H9 (cell line): Measurements from ENCODE around the gene OR6F1. TPM values are rescaled to one million over a fixed set of nuclear protein-coding genes. Genes with fewer than 3 reads are reported as not detected.
"Not testable (repeated sequence)": the region's sequence is repeated elsewhere in the genome, so short reads cannot be mapped to it uniquely, and the experiment has no call there.

Experiments
- DNase-seq: peaks from one replicate; pipeline ENCODE4 v3.0.0-alpha.2; 2017
- H2AFZ ChIP-seq: one replicate; pipeline ENCODE4 v1.6.1; 2013; ENCODE audit warnings: mild to moderate bottlenecking, low read length, control low read depth, moderate library complexity
- H2AK5ac ChIP-seq: 2 replicates; pipeline ENCODE4 v1.6.1; 2013; ENCODE audit warnings: low read length, control low read depth, mixed read lengths; ENCODE audit not compliant: insufficient read length
- H2BK120ac ChIP-seq: one replicate; pipeline ENCODE4 v1.6.1; 2013; ENCODE audit warnings: low read depth, mild to moderate bottlenecking, low read length, control low read depth, inconsistent platforms; ENCODE audit not compliant: poor library complexity, severe bottlenecking
- H2BK12ac ChIP-seq: 2 replicates; pipeline ENCODE4 v1.6.1; 2013; ENCODE audit warnings: low read length, control low read depth, mixed read lengths, low read depth; ENCODE audit not compliant: insufficient read length
- H2BK15ac ChIP-seq: 2 replicates; pipeline ENCODE4 v1.6.1; 2013; ENCODE audit warnings: low read depth, low read length, control low read depth
- H2BK20ac ChIP-seq: one replicate; pipeline ENCODE4 v1.6.1; 2013; ENCODE audit warnings: low read depth, mild to moderate bottlenecking, low read length, control low read depth, inconsistent platforms; ENCODE audit not compliant: poor library complexity, severe bottlenecking
- H2BK5ac ChIP-seq: 2 replicates; pipeline ENCODE4 v1.6.1; 2013; ENCODE audit warnings: low read length, control low read depth, mixed read lengths; ENCODE audit not compliant: insufficient read length
- H3K14ac ChIP-seq: 2 replicates; pipeline ENCODE4 v1.6.1; 2013; ENCODE audit warnings: low read length, control low read depth; ENCODE audit not compliant: insufficient read depth
- H3K18ac ChIP-seq: 2 replicates; pipeline ENCODE4 v1.6.1; 2013; ENCODE audit warnings: low read depth, mild to moderate bottlenecking, mixed read lengths, low read length, control low read depth; ENCODE audit not compliant: insufficient read length
- H3K23ac ChIP-seq: 2 replicates; pipeline ENCODE4 v1.6.1; 2013; ENCODE audit warnings: low read length, control low read depth, mixed read lengths, low read depth; ENCODE audit not compliant: insufficient read length
- H3K23me2 ChIP-seq: 2 replicates; pipeline ENCODE4 v1.6.1; 2013; ENCODE audit warnings: low read depth, mild to moderate bottlenecking, mixed read lengths, low read length, control low read depth; ENCODE audit not compliant: insufficient read length, poor library complexity, severe bottlenecking
- H3K27ac ChIP-seq: 2 replicates; pipeline ENCODE4 v1.5.1; 2013; ENCODE audit warnings: low read length, control low read depth, mixed read lengths, low read depth; ENCODE audit not compliant: insufficient read length
- H3K27me3 ChIP-seq: 2 replicates; pipeline ENCODE4 v1.6.1; 2013; ENCODE audit warnings: low read length, control low read depth, inconsistent platforms; ENCODE audit not compliant: insufficient read depth
- H3K4ac ChIP-seq: 2 replicates; pipeline ENCODE4 v1.6.1; 2013; ENCODE audit warnings: low read depth, mild to moderate bottlenecking, control low read depth, inconsistent platforms, low read length, moderate library complexity
- H3K4me1 ChIP-seq: 2 replicates; pipeline ENCODE4 v1.6.1; 2013; ENCODE audit warnings: low read length, control low read depth, inconsistent platforms; ENCODE audit not compliant: insufficient read depth
- H3K4me2 ChIP-seq: 2 replicates; pipeline ENCODE4 v1.6.1; 2013; ENCODE audit warnings: low read length, control low read depth, mixed read lengths; ENCODE audit not compliant: insufficient read length, insufficient read depth
- H3K56ac ChIP-seq: 2 replicates; pipeline ENCODE4 v1.6.1; 2013; ENCODE audit warnings: low read depth, mild to moderate bottlenecking, mixed read lengths, low read length, control low read depth; ENCODE audit not compliant: insufficient read length
- H3K79me1 ChIP-seq: 2 replicates; pipeline ENCODE4 v1.6.1; 2013; ENCODE audit warnings: low read depth, mild to moderate bottlenecking, moderate library complexity, low read length, control low read depth, inconsistent platforms; ENCODE audit not compliant: insufficient read depth, poor library complexity, severe bottlenecking
- H3K79me2 ChIP-seq: 2 replicates; pipeline ENCODE4 v1.6.1; 2013; ENCODE audit warnings: low read length, control low read depth, inconsistent platforms; ENCODE audit not compliant: insufficient read depth
- H3K9ac ChIP-seq: 2 replicates; pipeline ENCODE4 v1.6.1; 2013; ENCODE audit warnings: low read length, control low read depth, mixed read lengths; ENCODE audit not compliant: insufficient read length; ENCODE audit errors: extremely low read depth
- H3K9me3 ChIP-seq: one replicate; pipeline ENCODE4 v1.6.1; 2013; ENCODE audit warnings: low read depth, low read length, inconsistent platforms; ENCODE audit not compliant: control insufficient read depth
- H3T11ph ChIP-seq: one replicate; pipeline ENCODE4 v1.6.1; 2013; ENCODE audit warnings: mild to moderate bottlenecking, low read length, control low read depth, inconsistent platforms
- H4K20me1 ChIP-seq: one replicate; pipeline ENCODE4 v1.6.1; 2013; ENCODE audit not compliant: control insufficient read depth, insufficient read length, insufficient read depth
- H4K5ac ChIP-seq: 2 replicates; pipeline ENCODE4 v1.6.1; 2013; ENCODE audit warnings: low read depth, mild to moderate bottlenecking, mixed read lengths, low read length, control low read depth; ENCODE audit not compliant: insufficient read length
- H4K8ac ChIP-seq: replicated peaks from 2 replicates; pipeline ENCODE4 v1.6.1; 2013; ENCODE audit warnings: low read length, control low read depth, mixed read lengths, low read depth; ENCODE audit not compliant: insufficient read length
- H4K91ac ChIP-seq: 2 replicates; pipeline ENCODE4 v1.6.1; 2013; ENCODE audit warnings: low read depth, mild to moderate bottlenecking, moderate library complexity, mixed read lengths, low read length, control low read depth; ENCODE audit not compliant: insufficient read length
- H3K27ac Mint-ChIP-seq, 3 experiments: 2 replicates in 2 of 3; 3 replicates in 1 of 3; pipeline ENCODE4 v1.8.0; 2020 to 2021; ENCODE audit warnings: mixed read lengths in 3 of 3, mild to moderate bottlenecking in 1 of 3, moderate library complexity in 1 of 3
- H3K27me3 Mint-ChIP-seq: 2 replicates; pipeline ENCODE4 v1.8.0; 2021; ENCODE audit warnings: low read depth, mild to moderate bottlenecking, moderate library complexity, mixed read lengths
- H3K36me3 Mint-ChIP-seq, 3 experiments: 2 replicates in 2 of 3; 3 replicates in 1 of 3; pipeline ENCODE4 v1.8.0; 2020 to 2021; ENCODE audit warnings: low read depth in 3 of 3, mixed read lengths in 3 of 3; ENCODE audit not compliant: insufficient read depth in 1 of 3
- H3K4me1 Mint-ChIP-seq, 2 experiments: 2 replicates each; pipeline ENCODE4 v1.8.0; 2020; ENCODE audit warnings: mixed read lengths in 2 of 2
- H3K4me3 Mint-ChIP-seq, 2 experiments: 2 replicates in 1 of 2; 3 replicates in 1 of 2; pipeline ENCODE4 v1.8.0; 2020 to 2021; ENCODE audit warnings: mild to moderate bottlenecking in 2 of 2, mixed read lengths in 2 of 2, moderate library complexity in 1 of 2
- H3K9me3 Mint-ChIP-seq, 2 experiments: 2 replicates in 1 of 2; 3 replicates in 1 of 2; pipeline ENCODE4 v1.8.0; 2020; ENCODE audit warnings: mild to moderate bottlenecking in 2 of 2, mixed read lengths in 2 of 2, moderate library complexity in 1 of 2
- WGBS: extraction: QIAGEN DNeasy Blood & Tissue Kit; methylation state at CpG from one replicate; pipeline ENCODE4 v1.1.7; 2013; ENCODE audit warnings: missing lambda C conversion rate, low lambda C conversion rate, mixed read lengths; ENCODE audit not compliant: insufficient read length; ENCODE audit errors: extremely low coverage; 5-methylcytosine and 5-hydroxymethylcytosine counted together
- total RNA-seq: library from RNA; stranded (reverse); gene quantifications from 2 replicates; pipeline ENCODE4 v1.2.1, GENCODE V29; 2021
- TF ChIP-seq, protein P1 (sequence below): fragments of 200-600 bp; sonication (generic); conservative IDR thresholded peaks from 3 replicates; pipeline ENCODE4 v1.8.0; 2021; ENCODE audit warnings: antibody characterized with exemption, mild to moderate bottlenecking

The OR6F1 gene
- total RNA-seq, 1 experiment from 2014 or later = not detected

DNA sequence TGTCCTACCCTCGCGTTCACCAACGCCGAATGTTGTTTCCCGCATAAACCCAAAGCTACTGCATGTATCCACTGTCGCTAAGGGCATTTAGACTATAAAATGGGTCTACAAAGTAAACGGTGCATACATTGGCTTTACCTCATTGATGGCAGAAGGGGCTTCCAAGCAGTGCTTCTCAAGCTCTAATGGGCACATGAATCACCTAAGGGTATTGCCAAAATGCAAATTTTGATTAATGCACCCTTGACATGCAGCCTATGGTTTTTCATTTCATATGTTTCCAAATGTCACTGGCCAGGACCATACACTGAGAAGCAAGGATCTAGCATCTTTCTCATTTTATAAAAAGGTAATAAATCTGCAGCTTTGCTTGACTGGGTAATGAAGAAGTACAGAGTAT lies 2.7 kb downstream of the OR6F1 start:
- no peak overlapping the region for H3K27ac ChIP-seq
- no peak overlapping the region for H3K23ac ChIP-seq
- no peak overlapping the region for H2AK5ac ChIP-seq
- no peak overlapping the region for H3K4ac ChIP-seq
- H3K79me2 ChIP-seq = no peaks in the 10 kb centered on the region
- no peaks in the 10 kb centered on the region for H3K4me1 Mint-ChIP-seq
- no peak overlapping the region for H4K91ac ChIP-seq
- DNase-seq = no peak
- no peaks in the 10 kb centered on the region for H3K79me1 ChIP-seq
- no peaks in the 10 kb centered on the region for H3K4me1 ChIP-seq
- no peak overlapping the region for H3K18ac ChIP-seq
- H2BK120ac ChIP-seq = no peak overlapping the region
- no peaks in the 10 kb centered on the region for H3K36me3 Mint-ChIP-seq
- no peak overlapping the region for H4K5ac ChIP-seq
- no peak overlapping the region for H3K14ac ChIP-seq
- peaks cover 6% of the 10 kb centered on the region for H3K9me3 ChIP-seq
- H3K9me3 Mint-ChIP-seq = peaks cover 32 to 55% of the 10 kb centered on the region in 2 experiments
- H3K23me2 ChIP-seq = no peaks in the 10 kb centered on the region
- H3K56ac ChIP-seq = no peak overlapping the region
- H2BK15ac ChIP-seq = no peak overlapping the region
- no peak overlapping the region for H2BK12ac ChIP-seq
- no peak overlapping the region for H2BK20ac ChIP-seq
- no CpG with 5 or more reads among the region's 7 CpGs for WGBS
- H2BK5ac ChIP-seq = no peak overlapping the region
- H3K9ac ChIP-seq = no peak overlapping the region
- no peak overlapping the region for H2AFZ ChIP-seq
- no peak overlapping the region for H3K27ac Mint-ChIP-seq
- no peak overlapping the region for H3K4me3 Mint-ChIP-seq
- H4K8ac ChIP-seq = no peak overlapping the region
- no peak overlapping the region for H3K4me2 ChIP-seq
- H4K20me1 ChIP-seq = no peaks in the 10 kb centered on the region
- no peaks in the 10 kb centered on the region for H3K27me3 ChIP-seq
- no peak overlapping the region for H3T11ph ChIP-seq
- H3K27me3 Mint-ChIP-seq = no peaks in the 10 kb centered on the region; the same call in 1 of the 2 replicates
- TF ChIP-seq, protein P1, sequence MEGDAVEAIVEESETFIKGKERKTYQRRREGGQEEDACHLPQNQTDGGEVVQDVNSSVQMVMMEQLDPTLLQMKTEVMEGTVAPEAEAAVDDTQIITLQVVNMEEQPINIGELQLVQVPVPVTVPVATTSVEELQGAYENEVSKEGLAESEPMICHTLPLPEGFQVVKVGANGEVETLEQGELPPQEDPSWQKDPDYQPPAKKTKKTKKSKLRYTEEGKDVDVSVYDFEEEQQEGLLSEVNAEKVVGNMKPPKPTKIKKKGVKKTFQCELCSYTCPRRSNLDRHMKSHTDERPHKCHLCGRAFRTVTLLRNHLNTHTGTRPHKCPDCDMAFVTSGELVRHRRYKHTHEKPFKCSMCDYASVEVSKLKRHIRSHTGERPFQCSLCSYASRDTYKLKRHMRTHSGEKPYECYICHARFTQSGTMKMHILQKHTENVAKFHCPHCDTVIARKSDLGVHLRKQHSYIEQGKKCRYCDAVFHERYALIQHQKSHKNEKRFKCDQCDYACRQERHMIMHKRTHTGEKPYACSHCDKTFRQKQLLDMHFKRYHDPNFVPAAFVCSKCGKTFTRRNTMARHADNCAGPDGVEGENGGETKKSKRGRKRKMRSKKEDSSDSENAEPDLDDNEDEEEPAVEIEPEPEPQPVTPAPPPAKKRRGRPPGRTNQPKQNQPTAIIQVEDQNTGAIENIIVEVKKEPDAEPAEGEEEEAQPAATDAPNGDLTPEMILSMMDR = no peak

DNA sequence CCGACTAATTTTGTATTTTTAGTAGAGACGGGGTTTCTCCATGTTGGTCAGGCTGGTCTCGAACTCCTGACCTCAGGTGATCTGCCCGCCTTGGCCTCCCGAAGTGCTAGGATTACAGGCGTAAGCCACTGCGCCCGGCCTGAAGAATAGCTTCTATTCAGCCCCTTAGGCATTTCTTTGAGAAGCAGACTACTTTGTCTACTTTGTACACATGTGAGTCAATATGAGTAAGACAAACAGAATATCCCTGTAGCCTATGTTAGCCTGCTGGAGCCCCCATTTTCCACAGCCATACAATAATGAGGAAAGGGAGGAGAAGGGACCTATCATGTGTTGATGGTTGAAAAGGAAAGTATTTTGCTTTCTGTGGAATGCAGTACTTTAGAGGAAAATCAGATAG lies 5.8 kb downstream of the OR6F1 start:
- H3K27ac ChIP-seq, H4K91ac ChIP-seq, H3K27ac Mint-ChIP-seq, H2BK12ac ChIP-seq, DNase-seq, H3K4ac ChIP-seq, H3K14ac ChIP-seq, H2BK20ac ChIP-seq, H2BK15ac ChIP-seq, H3K23ac ChIP-seq, H3T11ph ChIP-seq, H4K20me1 ChIP-seq, H2BK5ac ChIP-seq, H3K9me3 ChIP-seq, H3K79me1 ChIP-seq, H3K27me3 Mint-ChIP-seq, H3K79me2 ChIP-seq, H4K8ac ChIP-seq, H3K18ac ChIP-seq, H3K27me3 ChIP-seq, H2AK5ac ChIP-seq, H3K4me3 Mint-ChIP-seq, H3K23me2 ChIP-seq, H3K9ac ChIP-seq, H3K56ac ChIP-seq, H2BK120ac ChIP-seq, H3K4me1 Mint-ChIP-seq, H3K4me1 ChIP-seq, H2AFZ ChIP-seq, H3K4me2 ChIP-seq, H4K5ac ChIP-seq: not testable (repeated sequence)
- no CpG with 5 or more reads among the region's 8 CpGs for WGBS
- peaks cover 0 to 13% (median 2%) of the 10 kb centered on the region in 3 experiments; a peak in 3 of 7 replicates for H3K36me3 Mint-ChIP-seq
- H3K9me3 Mint-ChIP-seq = peaks cover 49 to 56% of the 10 kb centered on the region in 2 experiments
